HuH-7 (cell line): ENCODE measurements around the gene LIFR.
"Not testable (repeated sequence)": the region's sequence is repeated elsewhere in the genome, so short reads cannot be mapped to it uniquely, and the experiment has no call there.

Experiments
- DNase-seq: peaks from one replicate; pipeline ENCODE4 v3.0.0; 2011; ENCODE audit warnings: low spot score

Gene LIFR

GRCh38 chr5:38579105-38579504 is 22.7 kb upstream of the LIFR start:
- no peak for DNase-seq

GRCh38 chr5:38576961-38577684 is 20.7 kb upstream of the LIFR start:
- DNase-seq: no peak

- DNase-seq: no peak
Observed at GRCh38 chr5:38576442-38576841, 20.0 kb upstream of the LIFR start.

- no peak for DNase-seq
Observed at GRCh38 chr5:38575476-38575875, 19.0 kb upstream of the LIFR start.

- no peak for DNase-seq
Observed at GRCh38 chr5:38574009-38574408, 17.6 kb upstream of the LIFR start.

GRCh38 chr5:38573521-38573920 is 17.1 kb upstream of the LIFR start:
- DNase-seq: no peak

- no peak for DNase-seq
Observed at GRCh38 chr5:38569180-38569579, 12.7 kb upstream of the LIFR start.

- not testable (repeated sequence) for DNase-seq
Observed at GRCh38 chr5:38567306-38567705, 10.9 kb upstream of the LIFR start.

GRCh38 chr5:38563624-38564023 is 7.2 kb upstream of the LIFR start:
- DNase-seq: no peak

GRCh38 chr5:38562444-38563210 is 6.2 kb upstream of the LIFR start:
- no peak for DNase-seq

- peak; percentile 30 for DNase-seq
Observed at GRCh38 chr5:38559428-38559827, 3.0 kb upstream of the LIFR start.

GRCh38 chr5:38557792-38558191 is 1.3 kb upstream of the LIFR start:
- no peak for DNase-seq

- no peak for DNase-seq
Observed at GRCh38 chr5:38557308-38557710, 863 bp upstream of the LIFR start.

GRCh38 chr5:38556088-38556598 is 303 bp downstream of the LIFR start:
- peak; percentile 52 for DNase-seq

- no peak for DNase-seq
Observed at GRCh38 chr5:38555354-38556087, 925 bp downstream of the LIFR start.

- DNase-seq: no peak
Observed at GRCh38 chr5:38554861-38555260, 1.6 kb downstream of the LIFR start.

- DNase-seq: no peak
Observed at GRCh38 chr5:38554403-38554802, 2.0 kb downstream of the LIFR start.

GRCh38 chr5:38553001-38553521 is 3.4 kb downstream of the LIFR start:
- no peak for DNase-seq

- peak; percentile 71 for DNase-seq
Observed at GRCh38 chr5:38551030-38552017, 5.1 kb downstream of the LIFR start.

GRCh38 chr5:38548064-38548759 is 8.2 kb downstream of the LIFR start:
- DNase-seq: no peak

- no peak for DNase-seq
Observed at GRCh38 chr5:38547257-38547656, 9.2 kb downstream of the LIFR start.
